ENCODE measurements around the gene DOK3. TPM values are rescaled to one million over a fixed set of nuclear protein-coding genes. Genes with fewer than 3 reads are reported as not detected.

Gene DOK3
- total RNA-seq, 1 experiment from 2014 or later = 12.4 TPM

DNA sequence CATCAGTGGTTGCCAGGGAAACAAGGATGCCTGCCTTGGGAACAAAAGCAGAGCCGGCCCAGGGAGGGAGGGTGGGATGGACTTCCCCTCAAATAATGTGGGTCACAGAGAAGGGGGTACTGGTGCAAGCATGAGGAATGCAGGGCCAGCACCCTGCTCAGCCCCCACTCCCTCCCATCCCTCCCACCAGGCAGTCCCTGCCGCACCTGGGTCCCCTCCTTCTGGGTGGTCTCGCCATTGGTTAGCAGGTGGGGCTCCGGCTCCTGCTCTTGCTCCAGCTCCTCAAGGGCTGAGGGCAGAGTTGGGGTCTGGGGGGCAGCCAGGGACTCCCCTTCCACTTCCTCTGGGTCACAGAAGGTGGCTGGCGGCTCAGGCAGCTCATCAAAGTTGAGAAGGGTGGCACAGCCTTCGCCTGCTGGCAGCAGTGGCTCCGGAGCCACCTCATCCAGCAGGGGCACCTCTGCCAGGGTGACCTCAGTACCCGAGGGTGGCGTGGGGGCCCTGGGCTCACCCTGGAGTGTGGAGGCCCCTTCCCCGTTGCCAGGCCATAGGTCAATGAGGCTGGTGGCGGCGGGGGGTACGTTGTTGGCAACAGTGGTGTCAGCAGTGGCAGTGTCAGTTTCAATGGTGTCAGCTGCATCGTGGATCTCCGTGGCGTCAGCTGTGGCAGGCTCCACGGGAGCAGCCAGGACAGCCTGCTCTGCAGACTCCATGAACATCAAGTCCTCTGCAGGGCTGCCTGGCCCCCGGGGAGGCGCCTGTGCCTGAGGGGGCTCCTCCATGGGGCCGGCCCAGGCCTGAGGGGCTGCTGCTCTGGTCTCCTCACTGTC lies 51.6 kb downstream of the DOK3 start:
- intact Hi-C loops (cut with micrococcal nuclease; ENCODE audit: unreplicated experiment) (loop anchor here (2.0 to 10.0 kb wide), 2 partner anchors 55 to 143 kb away; partner anchors contain the start of gene MXD3), in situ Hi-C loops (cut with HindIII; ENCODE audit: low pct_unique_long_range_greater_than_20kb, low sequenced_read_pairs) (no loop called here)
- BruUV-seq (replicated peaks) = no TSS peak
- CTCF ChIA-PET = interaction anchor here (0.8 to 1.2 kb wide), 6 partner anchors 14 to 149 kb away, joined by 3 to 7 read pairs (median 4); no protein-coding TSS in a partner anchor
- Histone ChIP-seq H3K4me3 (ENCODE audit: low read depth in 2 of 2, low read length in 2 of 2) (no peak overlapping the region), H3K4me1 (ENCODE audit: control insufficient read depth, insufficient read depth, low read length) (peaks cover 21% of the 10 kb centered on the region), H3K27ac (ENCODE audit: low read length) (no peak overlapping the region), H3K9me3 (ENCODE audit: control insufficient read depth, insufficient read depth, low read depth, low read length) (no peaks in the 10 kb centered on the region), H3K36me3 (ENCODE audit: control insufficient read depth, insufficient read depth, low read length) (peaks cover 3% of the 10 kb centered on the region; the same call in 1 of the 2 replicates), H3K27me3 (ENCODE audit: control insufficient read depth, insufficient read depth, low read length) (no peaks in the 10 kb centered on the region)
- no peak for TF ChIP-seq TCF7L2 (IDR thresholded peaks at IDR 0.05; ENCODE audit: low read depth, low read length)
- TF ChIP-seq, protein P1, sequence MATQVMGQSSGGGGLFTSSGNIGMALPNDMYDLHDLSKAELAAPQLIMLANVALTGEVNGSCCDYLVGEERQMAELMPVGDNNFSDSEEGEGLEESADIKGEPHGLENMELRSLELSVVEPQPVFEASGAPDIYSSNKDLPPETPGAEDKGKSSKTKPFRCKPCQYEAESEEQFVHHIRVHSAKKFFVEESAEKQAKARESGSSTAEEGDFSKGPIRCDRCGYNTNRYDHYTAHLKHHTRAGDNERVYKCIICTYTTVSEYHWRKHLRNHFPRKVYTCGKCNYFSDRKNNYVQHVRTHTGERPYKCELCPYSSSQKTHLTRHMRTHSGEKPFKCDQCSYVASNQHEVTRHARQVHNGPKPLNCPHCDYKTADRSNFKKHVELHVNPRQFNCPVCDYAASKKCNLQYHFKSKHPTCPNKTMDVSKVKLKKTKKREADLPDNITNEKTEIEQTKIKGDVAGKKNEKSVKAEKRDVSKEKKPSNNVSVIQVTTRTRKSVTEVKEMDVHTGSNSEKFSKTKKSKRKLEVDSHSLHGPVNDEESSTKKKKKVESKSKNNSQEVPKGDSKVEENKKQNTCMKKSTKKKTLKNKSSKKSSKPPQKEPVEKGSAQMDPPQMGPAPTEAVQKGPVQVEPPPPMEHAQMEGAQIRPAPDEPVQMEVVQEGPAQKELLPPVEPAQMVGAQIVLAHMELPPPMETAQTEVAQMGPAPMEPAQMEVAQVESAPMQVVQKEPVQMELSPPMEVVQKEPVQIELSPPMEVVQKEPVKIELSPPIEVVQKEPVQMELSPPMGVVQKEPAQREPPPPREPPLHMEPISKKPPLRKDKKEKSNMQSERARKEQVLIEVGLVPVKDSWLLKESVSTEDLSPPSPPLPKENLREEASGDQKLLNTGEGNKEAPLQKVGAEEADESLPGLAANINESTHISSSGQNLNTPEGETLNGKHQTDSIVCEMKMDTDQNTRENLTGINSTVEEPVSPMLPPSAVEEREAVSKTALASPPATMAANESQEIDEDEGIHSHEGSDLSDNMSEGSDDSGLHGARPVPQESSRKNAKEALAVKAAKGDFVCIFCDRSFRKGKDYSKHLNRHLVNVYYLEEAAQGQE (IDR thresholded peaks at IDR 0.05; ENCODE audit: insufficient read depth in 1 of 2, low read depth in 2 of 2, low read length in 1 of 2) = no peak
- TF ChIP-seq SIN3A (IDR thresholded peaks at IDR 0.05; ENCODE audit: borderline replicate concordance, insufficient read depth, low read depth, low read length) = no peak
- no peak for TF ChIP-seq CTCF (IDR thresholded peaks at IDR 0.05)
- TF ChIP-seq POLR2AphosphoS5 (IDR thresholded peaks at IDR 0.05; ENCODE audit: low read depth, low read length) = no peak
- ATAC-seq (no peak), DNase-seq (ENCODE audit: low read depth, low spot score) (no peak)
- POLR2A ChIA-PET = no interaction called here

- ChIA-PET POLR2A (no interaction called here), CTCF (interaction anchor here (0.8 to 1.2 kb wide), 8 partner anchors 15 to 152 kb away, joined by 3 to 7 read pairs (median 3); no protein-coding TSS in a partner anchor)
- peak; percentile 72 for DNase-seq (ENCODE audit: low read depth, low spot score)
- Histone ChIP-seq H3K27ac (ENCODE audit: low read length) (peak overlapping the region; percentile 66; the same call in 1 of the 2 replicates), H3K9me3 (ENCODE audit: control insufficient read depth, insufficient read depth, low read depth, low read length) (no peaks in the 10 kb centered on the region), H3K36me3 (ENCODE audit: control insufficient read depth, insufficient read depth, low read length) (peaks cover 3% of the 10 kb centered on the region; the same call in 1 of the 2 replicates), H3K4me3 (ENCODE audit: low read depth in 2 of 2, low read length in 2 of 2) (no peak overlapping the region), H3K4me1 (ENCODE audit: control insufficient read depth, insufficient read depth, low read length) (peaks cover 28% of the 10 kb centered on the region), H3K27me3 (ENCODE audit: control insufficient read depth, insufficient read depth, low read length) (no peaks in the 10 kb centered on the region)
- TF ChIP-seq POLR2AphosphoS5 (IDR thresholded peaks at IDR 0.05; ENCODE audit: low read depth, low read length) = peak; percentile 40; the same call in 1 of the 2 replicates
- TF ChIP-seq SIN3A (IDR thresholded peaks at IDR 0.05; ENCODE audit: borderline replicate concordance, insufficient read depth, low read depth, low read length) = no peak
- TF ChIP-seq TCF7L2 (IDR thresholded peaks at IDR 0.05; ENCODE audit: low read depth, low read length) = no peak
- TF ChIP-seq, protein P1 (IDR thresholded peaks at IDR 0.05; ENCODE audit: insufficient read depth in 1 of 2, low read depth in 2 of 2, low read length in 1 of 2) = no peak
- intact Hi-C loops (cut with micrococcal nuclease; ENCODE audit: unreplicated experiment) (loop anchor here (2.0 to 10.0 kb wide), 2 partner anchors 54 to 142 kb away; partner anchors contain the start of gene MXD3), in situ Hi-C loops (cut with HindIII; ENCODE audit: low pct_unique_long_range_greater_than_20kb, low sequenced_read_pairs) (no loop called here)
- peak; percentile 57 for ATAC-seq
- TSS peak; percentile 88 for BruUV-seq (replicated peaks)
Measured at GRCh38 chr5:177456976-177457851, 52.4 kb downstream of the DOK3 start.
